Body of pancreas (tissue), 4 donors: ENCODE measurements around the gene SPEF2. TPM values are rescaled to one million over a fixed set of nuclear protein-coding genes. Genes with fewer than 3 reads are reported as not detected.

Experiments used
- ATAC-seq: fragments of 150-250 bp; one replicate; pipeline ENCODE4 v1.9.1; 2016
- DNase-seq, 4 donors: peaks; one replicate each; pipeline ENCODE4 v3.0.0-alpha.2; 2019
- H3K27ac ChIP-seq, 4 donors: fragments of 200-600 bp; sonication (generic); 1 replicate in 3 of 4; 2 replicates in 1 of 4; pipeline versions ENCODE4 v1.5.1 to v1.6.1; 2016 to 2019; ENCODE audit warnings: mild to moderate bottlenecking in 1 of 4, mixed read lengths in 1 of 4, moderate library complexity in 1 of 4
- H3K27me3 ChIP-seq, 2 donors: fragments of 200-600 bp; sonication (generic); one replicate each; pipeline ENCODE4 v1.6.0; 2016; ENCODE audit warnings: mild to moderate bottlenecking in 1 of 2
- H3K36me3 ChIP-seq, 2 donors: fragments of 200-600 bp; sonication (generic); replicated peaks in 1 of 2; 2 replicates each; pipeline ENCODE4 v1.5.1; 2016; ENCODE audit warnings: low read depth in 2 of 2; ENCODE audit not compliant: insufficient read depth in 1 of 2
- H3K4me1 ChIP-seq: fragments of 200-600 bp; sonication (generic); one replicate; pipeline ENCODE4 v1.6.0; 2016
- H3K4me3 ChIP-seq, 2 donors: fragments of 200-600 bp; sonication (generic); 1 replicate in 1 of 2; 2 replicates in 1 of 2; pipeline ENCODE4 v1.5.1; 2016 to 2019
- H3K9me3 ChIP-seq, 3 donors: fragments of 200-600 bp; sonication (generic); 1 replicate in 2 of 3; 2 replicates in 1 of 3; pipeline ENCODE4 v1.5.1; 2016
- CTCF ChIP-seq, 7 experiments: fragments of 450-650 bp in 4 of 7; fragments of 200-600 bp in 3 of 7; sonication (generic) in 3 of 7; IDR thresholded peaks; one replicate each; pipeline ENCODE4 v1.5.1; 2016 to 2019; ENCODE audit warnings: antibody characterized with exemption in 7 of 7
- POLR2A ChIP-seq, 3 donors: fragments of 450-650 bp; IDR thresholded peaks; one replicate each; pipeline ENCODE4 v1.6.1; 2016; ENCODE audit warnings: antibody characterized with exemption in 3 of 3, mild to moderate bottlenecking in 2 of 3
- WGBS, 2 donors: methylation state at CpG; one replicate each; pipeline ENCODE4 v1.1.5; 2017; 5-methylcytosine and 5-hydroxymethylcytosine counted together
- intact Hi-C: fragments of 100-400 bp; cut with DNase I; formaldehyde crosslinking; loops from one replicate; pipeline ENCODE4 v1.15.1; 2023
- total RNA-seq, 2 donors: library from RNA; depleted of rRNA; stranded (reverse); fragments of >200 nt; gene quantifications; one replicate each; pipeline ENCODE4 v1.1.0, GENCODE V29; 2016

Gene SPEF2
- total RNA-seq, 2 donors from 2014 or later = 6.3 to 11.4 TPM

DNA sequence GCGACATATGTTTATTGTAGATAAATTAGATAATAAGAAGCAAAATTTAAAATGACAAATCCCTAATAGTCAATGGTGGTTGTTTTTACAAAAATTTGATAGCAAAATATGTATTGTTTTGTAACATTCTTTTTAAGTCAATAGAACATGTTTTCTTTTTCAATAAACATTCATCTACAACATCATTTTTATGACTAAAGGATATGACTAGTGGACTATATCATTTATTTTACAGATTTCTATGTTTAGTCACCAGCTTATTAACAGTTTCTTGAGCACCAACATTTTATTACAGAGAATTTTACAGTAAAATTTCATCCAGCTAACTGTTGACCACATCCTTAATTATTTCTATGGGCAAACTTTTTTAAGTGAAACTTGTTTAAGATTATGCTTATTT is 124.3 kb downstream of the SPEF2 start:
- Histone ChIP-seq H3K4me1 (no peaks in the 10 kb centered on the region), H3K36me3 (no peaks in the 10 kb centered on the region), H3K9me3 (no peaks in the 10 kb centered on the region), H3K27ac (no peak overlapping the region), H3K4me3 (no peak overlapping the region), H3K27me3 (no peaks in the 10 kb centered on the region)
- DNase-seq (no peak), ATAC-seq (no peak)
- no peak for TF ChIP-seq CTCF (IDR thresholded peaks at IDR 0.05)
- TF ChIP-seq POLR2A (IDR thresholded peaks at IDR 0.05) = no peak
- intact Hi-C loops = no loop called here
- WGBS, 2 donors = 69 to 75% methylated on average over 1 of the region's 1 CpG

DNA sequence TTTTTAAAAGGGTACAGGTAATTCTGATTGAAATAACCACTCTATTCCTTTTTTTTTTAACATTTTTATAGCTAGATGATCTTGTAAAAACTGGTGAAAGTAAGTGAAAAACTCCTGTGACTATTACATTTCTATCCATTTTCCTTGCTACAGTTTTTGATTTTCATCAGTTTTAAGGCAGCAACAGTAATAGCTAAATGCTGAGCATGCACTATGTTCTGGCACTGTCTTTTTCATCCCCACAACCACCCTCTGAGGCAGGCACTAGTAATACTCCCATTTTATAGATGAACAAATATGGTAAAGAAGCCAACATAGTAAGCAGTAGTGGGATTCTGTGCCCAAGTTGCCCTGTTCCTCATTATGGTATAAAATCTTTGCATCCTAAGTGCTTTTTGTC is 126.0 kb downstream of the SPEF2 start:
- Histone ChIP-seq H3K9me3 (no peaks in the 10 kb centered on the region), H3K36me3 (no peaks in the 10 kb centered on the region), H3K4me1 (no peaks in the 10 kb centered on the region), H3K4me3 (no peak overlapping the region), H3K27ac (no peak overlapping the region), H3K27me3 (no peaks in the 10 kb centered on the region)
- TF ChIP-seq CTCF (IDR thresholded peaks at IDR 0.05) (no peak), POLR2A (IDR thresholded peaks at IDR 0.05) (no peak)
- DNase-seq (no peak), ATAC-seq (no peak)
- intact Hi-C loops = no loop called here

GRCh38 chr5:35745193-35745592 is 127.5 kb downstream of the SPEF2 start:
- Histone ChIP-seq H3K4me1 (no peaks in the 10 kb centered on the region), H3K27ac (no peak overlapping the region), H3K4me3 (no peak overlapping the region), H3K27me3 (no peaks in the 10 kb centered on the region), H3K36me3 (no peaks in the 10 kb centered on the region), H3K9me3 (no peaks in the 10 kb centered on the region)
- TF ChIP-seq CTCF (IDR thresholded peaks at IDR 0.05) (no peak), POLR2A (IDR thresholded peaks at IDR 0.05) (no peak)
- 87 to 91% methylated on average over 8 of the region's 8 CpGs for WGBS, 2 donors
- DNase-seq (no peak), ATAC-seq (no peak)
- intact Hi-C loops = no loop called here

GRCh38 chr5:35745660-35746059 is 128.0 kb downstream of the SPEF2 start:
- TF ChIP-seq POLR2A (IDR thresholded peaks at IDR 0.05) = no peak
- no peak for TF ChIP-seq CTCF (IDR thresholded peaks at IDR 0.05)

GRCh38 chr5:35752012-35752411 is 134.3 kb downstream of the SPEF2 start:
- Histone ChIP-seq H3K36me3 (no peaks in the 10 kb centered on the region), H3K27me3 (no peaks in the 10 kb centered on the region), H3K4me3 (no peak overlapping the region), H3K9me3 (no peaks in the 10 kb centered on the region), H3K4me1 (no peaks in the 10 kb centered on the region), H3K27ac (no peak overlapping the region)
- no peak for TF ChIP-seq CTCF (IDR thresholded peaks at IDR 0.05)
- TF ChIP-seq POLR2A (IDR thresholded peaks at IDR 0.05) = no peak
- DNase-seq = no peak
- no peak for ATAC-seq
- intact Hi-C loops = no loop called here
- 91 to 94% methylated on average over 6 of the region's 6 CpGs for WGBS, 2 donors

More at GRCh38 chr5:35745660-35746059, 128.0 kb downstream of the SPEF2 start:
- Histone ChIP-seq H3K9me3 (no peaks in the 10 kb centered on the region), H3K27ac (no peak overlapping the region), H3K27me3 (no peaks in the 10 kb centered on the region), H3K4me3 (no peak overlapping the region), H3K36me3 (no peaks in the 10 kb centered on the region), H3K4me1 (no peaks in the 10 kb centered on the region)
- ATAC-seq (no peak), DNase-seq (peak in 1 of 4 donors; percentile 7)
- intact Hi-C loops = no loop called here
- 89 to 96% methylated on average over 3 of the region's 3 CpGs for WGBS, 2 donors
